Right renal cortex interstitium (tissue), 3 donors: ENCODE measurements around the gene CHEK2. TPM values are rescaled to one million over a fixed set of nuclear protein-coding genes. Genes with fewer than 3 reads are reported as not detected.

Source experiments
- polyA plus RNA-seq, 3 donors: library from polyadenylated mRNA; unstranded; fragments of 120-200 nt; gene quantifications; one replicate each; pipeline ENCODE4 v1.2.1, GENCODE V29; 2013; ENCODE audit not compliant: insufficient read length in 3 of 3

Gene CHEK2
- polyA plus RNA-seq, 3 donors: 13.2 to 16.5 (median 15.1) TPM

Other genes with a start within 250 kb of the CHEK2 start
- gene TTC28, start 62.0 kb downstream of the CHEK2 start, polyA plus RNA-seq: 10 to 100 TPM; 22.1 to 29.8 (median 26.0) TPM
- gene HSCB, start 219 bp upstream of the CHEK2 start, polyA plus RNA-seq: 10 to 100 TPM; 20.7 to 26.2 (median 22.8) TPM
- gene CCDC117, start 30.9 kb upstream of the CHEK2 start, polyA plus RNA-seq: 10 to 100 TPM; 40.2 to 42.7 (median 41.3) TPM
- gene XBP1, start 58.7 kb upstream of the CHEK2 start, polyA plus RNA-seq: 100 to 1,000 TPM; 132 to 149 (median 136) TPM
- gene ZNRF3, start 141.8 kb upstream of the CHEK2 start, polyA plus RNA-seq: 10 to 100 TPM; 26.9 to 28.8 (median 27.6) TPM